ENCODE measurements around the gene SDCCAG8. TPM values are rescaled to one million over a fixed set of nuclear protein-coding genes. Genes with fewer than 3 reads are reported as not detected.

SDCCAG8 gene
- total and polyA plus RNA-seq, 2 experiments from 2014 or later = 28.0 to 66.7 TPM

DNA sequence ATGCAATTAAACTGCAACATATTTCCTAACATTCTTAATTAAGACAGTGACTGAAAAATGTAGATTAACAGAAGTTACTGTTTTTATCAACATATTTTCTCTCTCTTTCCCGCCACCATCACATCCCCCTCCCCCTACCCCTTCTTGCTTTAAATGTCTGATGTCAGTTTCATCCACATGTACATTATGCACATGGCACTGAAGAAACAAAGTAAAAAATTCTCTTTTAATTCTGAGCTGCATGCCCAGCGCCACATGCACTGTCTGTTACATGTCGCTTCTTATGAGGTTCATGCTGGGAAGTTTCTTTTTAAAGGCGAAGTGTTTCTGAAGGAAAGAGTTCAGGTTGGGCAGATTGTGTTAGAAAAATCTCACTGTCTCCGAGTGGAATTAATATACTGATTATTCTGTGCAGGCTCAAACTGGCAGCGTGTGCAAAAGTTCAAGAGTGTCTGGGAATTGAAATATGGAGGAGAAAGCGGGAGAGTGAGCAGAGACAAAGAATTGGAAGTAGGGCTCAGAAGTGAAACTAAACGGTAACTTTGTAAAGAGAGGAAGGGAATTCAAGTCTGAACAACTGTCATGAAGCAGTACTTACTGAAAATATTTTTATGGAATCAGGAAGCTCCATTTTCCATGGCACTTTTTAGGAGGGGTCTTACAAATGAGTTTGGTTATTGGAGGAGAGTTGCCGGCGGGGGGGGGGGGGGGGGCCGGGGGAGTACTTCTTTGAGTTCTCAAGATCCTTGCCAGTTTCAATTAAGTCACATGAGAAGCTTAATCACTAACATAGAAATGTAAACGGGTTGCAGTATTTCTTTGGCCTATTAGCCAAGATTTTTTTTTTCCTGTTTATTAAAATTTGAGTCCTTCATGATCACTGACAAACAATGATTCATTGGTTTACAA is 217.6 kb downstream of the SDCCAG8 start:
- H3K79me2 ChIP-seq (replicated peaks; ENCODE audit: insufficient read depth) = no peaks in the 10 kb centered on the region
- peak overlapping the region; percentile 21; the same call in 1 of the 2 replicates for H3K4me3 ChIP-seq
- H3K27me3 ChIP-seq (ENCODE audit: insufficient read depth) = 0 out of 2 replicates have a peak, but pooled peaks cover 4% of the 10 kb centered on the region
- Mint-ChIP-seq H3K4me1 (peaks cover 68% of the 10 kb centered on the region), H3K27ac (no peak overlapping the region), H3K4me3 (peak overlapping the region; percentile 20; the same call in 1 of the 3 replicates), H3K27me3 (ENCODE audit: insufficient read depth, low read depth, poor library complexity) (peaks cover 10% of the 10 kb centered on the region), H3K9me3 (no peaks in the 10 kb centered on the region), H3K36me3 (ENCODE audit: low read depth) (no peaks in the 10 kb centered on the region)
- H2AFZ ChIP-seq = peak overlapping the region; percentile 72
- TF ChIP-seq ZNF114 (CRISPR knock-in tag; IDR thresholded peaks at IDR 0.05) (no peak), EZH2phosphoT487 (IDR thresholded peaks at IDR 0.05; ENCODE audit: unreplicated experiment) (no peak), CREB1 (CRISPR knock-in tag; IDR thresholded peaks at IDR 0.05; ENCODE audit: low read depth) (no peak), ZNF331 (CRISPR knock-in tag; IDR thresholded peaks at IDR 0.05; ENCODE audit: low read depth) (no peak), POLR2AphosphoS5 (IDR thresholded peaks at IDR 0.05; ENCODE audit: low read depth) (no peak), JUNB (IDR thresholded peaks at IDR 0.05; ENCODE audit: unreplicated experiment) (no peak)
- TF ChIP-seq, protein P1, sequence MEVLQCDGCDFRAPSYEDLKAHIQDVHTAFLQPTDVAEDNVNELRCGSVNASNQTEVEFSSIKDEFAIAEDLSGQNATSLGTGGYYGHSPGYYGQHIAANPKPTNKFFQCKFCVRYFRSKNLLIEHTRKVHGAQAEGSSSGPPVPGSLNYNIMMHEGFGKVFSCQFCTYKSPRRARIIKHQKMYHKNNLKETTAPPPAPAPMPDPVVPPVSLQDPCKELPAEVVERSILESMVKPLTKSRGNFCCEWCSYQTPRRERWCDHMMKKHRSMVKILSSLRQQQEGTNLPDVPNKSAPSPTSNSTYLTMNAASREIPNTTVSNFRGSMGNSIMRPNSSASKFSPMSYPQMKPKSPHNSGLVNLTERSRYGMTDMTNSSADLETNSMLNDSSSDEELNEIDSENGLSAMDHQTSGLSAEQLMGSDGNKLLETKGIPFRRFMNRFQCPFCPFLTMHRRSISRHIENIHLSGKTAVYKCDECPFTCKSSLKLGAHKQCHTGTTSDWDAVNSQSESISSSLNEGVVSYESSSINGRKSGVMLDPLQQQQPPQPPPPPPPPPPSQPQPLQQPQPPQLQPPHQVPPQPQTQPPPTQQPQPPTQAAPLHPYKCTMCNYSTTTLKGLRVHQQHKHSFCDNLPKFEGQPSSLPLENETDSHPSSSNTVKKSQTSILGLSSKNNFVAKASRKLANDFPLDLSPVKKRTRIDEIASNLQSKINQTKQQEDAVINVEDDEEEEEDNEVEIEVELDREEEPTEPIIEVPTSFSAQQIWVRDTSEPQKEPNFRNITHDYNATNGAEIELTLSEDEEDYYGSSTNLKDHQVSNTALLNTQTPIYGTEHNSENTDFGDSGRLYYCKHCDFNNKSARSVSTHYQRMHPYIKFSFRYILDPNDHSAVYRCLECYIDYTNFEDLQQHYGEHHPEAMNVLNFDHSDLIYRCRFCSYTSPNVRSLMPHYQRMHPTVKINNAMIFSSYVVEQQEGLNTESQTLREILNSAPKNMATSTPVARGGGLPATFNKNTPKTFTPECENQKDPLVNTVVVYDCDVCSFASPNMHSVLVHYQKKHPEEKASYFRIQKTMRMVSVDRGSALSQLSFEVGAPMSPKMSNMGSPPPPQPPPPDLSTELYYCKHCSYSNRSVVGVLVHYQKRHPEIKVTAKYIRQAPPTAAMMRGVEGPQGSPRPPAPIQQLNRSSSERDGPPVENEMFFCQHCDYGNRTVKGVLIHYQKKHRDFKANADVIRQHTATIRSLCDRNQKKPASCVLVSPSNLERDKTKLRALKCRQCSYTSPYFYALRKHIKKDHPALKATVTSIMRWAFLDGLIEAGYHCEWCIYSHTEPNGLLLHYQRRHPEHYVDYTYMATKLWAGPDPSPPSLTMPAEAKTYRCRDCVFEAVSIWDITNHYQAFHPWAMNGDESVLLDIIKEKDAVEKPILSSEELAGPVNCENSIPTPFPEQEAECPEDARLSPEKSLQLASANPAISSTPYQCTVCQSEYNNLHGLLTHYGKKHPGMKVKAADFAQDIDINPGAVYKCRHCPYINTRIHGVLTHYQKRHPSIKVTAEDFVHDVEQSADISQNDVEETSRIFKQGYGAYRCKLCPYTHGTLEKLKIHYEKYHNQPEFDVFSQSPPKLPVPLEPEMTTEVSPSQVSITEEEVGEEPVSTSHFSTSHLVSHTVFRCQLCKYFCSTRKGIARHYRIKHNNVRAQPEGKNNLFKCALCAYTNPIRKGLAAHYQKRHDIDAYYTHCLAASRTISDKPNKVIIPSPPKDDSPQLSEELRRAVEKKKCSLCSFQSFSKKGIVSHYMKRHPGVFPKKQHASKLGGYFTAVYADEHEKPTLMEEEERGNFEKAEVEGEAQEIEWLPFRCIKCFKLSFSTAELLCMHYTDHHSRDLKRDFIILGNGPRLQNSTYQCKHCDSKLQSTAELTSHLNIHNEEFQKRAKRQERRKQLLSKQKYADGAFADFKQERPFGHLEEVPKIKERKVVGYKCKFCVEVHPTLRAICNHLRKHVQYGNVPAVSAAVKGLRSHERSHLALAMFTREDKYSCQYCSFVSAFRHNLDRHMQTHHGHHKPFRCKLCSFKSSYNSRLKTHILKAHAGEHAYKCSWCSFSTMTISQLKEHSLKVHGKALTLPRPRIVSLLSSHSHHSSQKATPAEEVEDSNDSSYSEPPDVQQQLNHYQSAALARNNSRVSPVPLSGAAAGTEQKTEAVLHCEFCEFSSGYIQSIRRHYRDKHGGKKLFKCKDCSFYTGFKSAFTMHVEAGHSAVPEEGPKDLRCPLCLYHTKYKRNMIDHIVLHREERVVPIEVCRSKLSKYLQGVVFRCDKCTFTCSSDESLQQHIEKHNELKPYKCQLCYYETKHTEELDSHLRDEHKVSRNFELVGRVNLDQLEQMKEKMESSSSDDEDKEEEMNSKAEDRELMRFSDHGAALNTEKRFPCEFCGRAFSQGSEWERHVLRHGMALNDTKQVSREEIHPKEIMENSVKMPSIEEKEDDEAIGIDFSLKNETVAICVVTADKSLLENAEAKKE (CRISPR knock-in tag; IDR thresholded peaks at IDR 0.05) = no peak
- TF ChIP-seq, protein P2, sequence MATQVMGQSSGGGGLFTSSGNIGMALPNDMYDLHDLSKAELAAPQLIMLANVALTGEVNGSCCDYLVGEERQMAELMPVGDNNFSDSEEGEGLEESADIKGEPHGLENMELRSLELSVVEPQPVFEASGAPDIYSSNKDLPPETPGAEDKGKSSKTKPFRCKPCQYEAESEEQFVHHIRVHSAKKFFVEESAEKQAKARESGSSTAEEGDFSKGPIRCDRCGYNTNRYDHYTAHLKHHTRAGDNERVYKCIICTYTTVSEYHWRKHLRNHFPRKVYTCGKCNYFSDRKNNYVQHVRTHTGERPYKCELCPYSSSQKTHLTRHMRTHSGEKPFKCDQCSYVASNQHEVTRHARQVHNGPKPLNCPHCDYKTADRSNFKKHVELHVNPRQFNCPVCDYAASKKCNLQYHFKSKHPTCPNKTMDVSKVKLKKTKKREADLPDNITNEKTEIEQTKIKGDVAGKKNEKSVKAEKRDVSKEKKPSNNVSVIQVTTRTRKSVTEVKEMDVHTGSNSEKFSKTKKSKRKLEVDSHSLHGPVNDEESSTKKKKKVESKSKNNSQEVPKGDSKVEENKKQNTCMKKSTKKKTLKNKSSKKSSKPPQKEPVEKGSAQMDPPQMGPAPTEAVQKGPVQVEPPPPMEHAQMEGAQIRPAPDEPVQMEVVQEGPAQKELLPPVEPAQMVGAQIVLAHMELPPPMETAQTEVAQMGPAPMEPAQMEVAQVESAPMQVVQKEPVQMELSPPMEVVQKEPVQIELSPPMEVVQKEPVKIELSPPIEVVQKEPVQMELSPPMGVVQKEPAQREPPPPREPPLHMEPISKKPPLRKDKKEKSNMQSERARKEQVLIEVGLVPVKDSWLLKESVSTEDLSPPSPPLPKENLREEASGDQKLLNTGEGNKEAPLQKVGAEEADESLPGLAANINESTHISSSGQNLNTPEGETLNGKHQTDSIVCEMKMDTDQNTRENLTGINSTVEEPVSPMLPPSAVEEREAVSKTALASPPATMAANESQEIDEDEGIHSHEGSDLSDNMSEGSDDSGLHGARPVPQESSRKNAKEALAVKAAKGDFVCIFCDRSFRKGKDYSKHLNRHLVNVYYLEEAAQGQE (IDR thresholded peaks at IDR 0.05; ENCODE audit: unreplicated experiment) = no peak
- no peaks in the 10 kb centered on the region; the same call in 1 of the 2 replicates for H3F3A ChIP-seq (replicated peaks; ENCODE audit: low read depth)
- peak overlapping the region; percentile 66 for H3K4me2 ChIP-seq
- H3K36me3 ChIP-seq (ENCODE audit: insufficient read depth) = no peaks in the 10 kb centered on the region
- no peak for DNase-seq (ENCODE audit: low spot score)
- no peaks in the 10 kb centered on the region for H3K9me2 ChIP-seq (ENCODE audit: insufficient read depth)
- H4K20me1 ChIP-seq (replicated peaks; ENCODE audit: insufficient read depth) = no peaks in the 10 kb centered on the region
- H3K27ac ChIP-seq (ENCODE audit: low read depth) = no peak overlapping the region
- ATAC-seq = no peak
- H3K4me1 ChIP-seq (ENCODE audit: insufficient read depth) = peaks cover 48% of the 10 kb centered on the region

All from GM23338 (cell line).